ENCODE measurements around the gene SLC9A9. TPM values are rescaled to one million over a fixed set of nuclear protein-coding genes. Genes with fewer than 3 reads are reported as not detected.

The SLC9A9 gene
- polyA plus RNA-seq, 1 donor from 2014 or later, result 0.54 TPM

DNA sequence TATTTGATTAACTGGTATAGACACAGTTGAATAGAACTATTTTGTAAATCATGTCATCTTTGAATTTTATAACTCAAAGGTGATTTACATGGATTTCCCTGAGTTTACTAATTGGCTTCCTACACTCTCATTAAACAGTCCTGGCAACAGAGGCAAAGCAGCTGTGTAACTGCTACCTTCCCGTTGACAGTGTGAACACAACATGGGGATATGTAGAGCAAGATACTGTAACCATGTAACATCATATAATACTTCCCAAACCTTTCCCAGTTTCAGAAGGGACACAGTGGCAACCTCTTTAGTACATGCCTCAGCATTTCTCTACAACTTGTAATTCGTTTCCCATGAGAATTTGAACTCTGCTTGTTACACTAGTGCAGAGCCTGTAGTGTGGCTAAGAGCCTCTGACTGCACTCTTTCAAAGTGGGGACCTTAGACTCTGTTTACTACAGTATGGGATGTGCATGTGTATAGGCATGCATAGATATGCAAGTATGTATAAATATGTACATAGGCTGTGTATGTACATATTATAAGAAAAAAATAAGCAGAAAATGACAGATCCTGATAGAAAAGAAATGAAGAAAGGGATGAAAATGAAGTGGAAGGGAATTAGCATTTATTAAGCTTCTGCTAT lies 299.3 kb downstream of the SLC9A9 start:
- Histone ChIP-seq H3K27ac (ENCODE audit: low read length) (no peak overlapping the region), H3K9me2 (ENCODE audit: insufficient read depth, low read length) (no peaks in the 10 kb centered on the region), H2AFZ (ENCODE audit: low read depth, low read length) (no peak overlapping the region), H4K20me1 (ENCODE audit: insufficient read depth) (no peaks in the 10 kb centered on the region), H3K9me3 (ENCODE audit: low read length) (no peaks in the 10 kb centered on the region), H3K27me3 (ENCODE audit: insufficient read depth, low read depth, low read length) (no peaks in the 10 kb centered on the region), H3F3A (ENCODE audit: insufficient read depth, low read length, poor library complexity, severe bottlenecking) (no peaks in the 10 kb centered on the region), H3K36me3 (ENCODE audit: insufficient read depth, low read length) (no peaks in the 10 kb centered on the region), H3K4me3 (ENCODE audit: low read length) (no peak overlapping the region), H3K9ac (ENCODE audit: low read length) (no peak overlapping the region), H3K79me2 (replicated peaks; ENCODE audit: insufficient read depth, low read length) (no peaks in the 10 kb centered on the region), H3K4me2 (ENCODE audit: low read length) (no peak overlapping the region)
- TF ChIP-seq TAF1 (IDR thresholded peaks at IDR 0.05; ENCODE audit: low read depth) (no peak), RAD21 (conservative IDR thresholded peaks at IDR 0.05) (no peak), SMC3 (conservative IDR thresholded peaks at IDR 0.05; ENCODE audit: poor library complexity) (no peak), EZH2 (IDR thresholded peaks at IDR 0.05; ENCODE audit: borderline replicate concordance, insufficient read depth, low read length, poor library complexity, severe bottlenecking) (no peak), MXI1 (conservative IDR thresholded peaks at IDR 0.05; ENCODE audit: poor library complexity, severe bottlenecking) (no peak), POLR2AphosphoS5 (IDR thresholded peaks at IDR 0.05) (no peak), EP300 (conservative IDR thresholded peaks at IDR 0.05; ENCODE audit: poor library complexity, severe bottlenecking) (no peak)
- TF ChIP-seq, protein P1, sequence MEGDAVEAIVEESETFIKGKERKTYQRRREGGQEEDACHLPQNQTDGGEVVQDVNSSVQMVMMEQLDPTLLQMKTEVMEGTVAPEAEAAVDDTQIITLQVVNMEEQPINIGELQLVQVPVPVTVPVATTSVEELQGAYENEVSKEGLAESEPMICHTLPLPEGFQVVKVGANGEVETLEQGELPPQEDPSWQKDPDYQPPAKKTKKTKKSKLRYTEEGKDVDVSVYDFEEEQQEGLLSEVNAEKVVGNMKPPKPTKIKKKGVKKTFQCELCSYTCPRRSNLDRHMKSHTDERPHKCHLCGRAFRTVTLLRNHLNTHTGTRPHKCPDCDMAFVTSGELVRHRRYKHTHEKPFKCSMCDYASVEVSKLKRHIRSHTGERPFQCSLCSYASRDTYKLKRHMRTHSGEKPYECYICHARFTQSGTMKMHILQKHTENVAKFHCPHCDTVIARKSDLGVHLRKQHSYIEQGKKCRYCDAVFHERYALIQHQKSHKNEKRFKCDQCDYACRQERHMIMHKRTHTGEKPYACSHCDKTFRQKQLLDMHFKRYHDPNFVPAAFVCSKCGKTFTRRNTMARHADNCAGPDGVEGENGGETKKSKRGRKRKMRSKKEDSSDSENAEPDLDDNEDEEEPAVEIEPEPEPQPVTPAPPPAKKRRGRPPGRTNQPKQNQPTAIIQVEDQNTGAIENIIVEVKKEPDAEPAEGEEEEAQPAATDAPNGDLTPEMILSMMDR (IDR thresholded peaks at IDR 0.05; ENCODE audit: poor library complexity, severe bottlenecking), result no peak
- TF ChIP-seq, protein P2, sequence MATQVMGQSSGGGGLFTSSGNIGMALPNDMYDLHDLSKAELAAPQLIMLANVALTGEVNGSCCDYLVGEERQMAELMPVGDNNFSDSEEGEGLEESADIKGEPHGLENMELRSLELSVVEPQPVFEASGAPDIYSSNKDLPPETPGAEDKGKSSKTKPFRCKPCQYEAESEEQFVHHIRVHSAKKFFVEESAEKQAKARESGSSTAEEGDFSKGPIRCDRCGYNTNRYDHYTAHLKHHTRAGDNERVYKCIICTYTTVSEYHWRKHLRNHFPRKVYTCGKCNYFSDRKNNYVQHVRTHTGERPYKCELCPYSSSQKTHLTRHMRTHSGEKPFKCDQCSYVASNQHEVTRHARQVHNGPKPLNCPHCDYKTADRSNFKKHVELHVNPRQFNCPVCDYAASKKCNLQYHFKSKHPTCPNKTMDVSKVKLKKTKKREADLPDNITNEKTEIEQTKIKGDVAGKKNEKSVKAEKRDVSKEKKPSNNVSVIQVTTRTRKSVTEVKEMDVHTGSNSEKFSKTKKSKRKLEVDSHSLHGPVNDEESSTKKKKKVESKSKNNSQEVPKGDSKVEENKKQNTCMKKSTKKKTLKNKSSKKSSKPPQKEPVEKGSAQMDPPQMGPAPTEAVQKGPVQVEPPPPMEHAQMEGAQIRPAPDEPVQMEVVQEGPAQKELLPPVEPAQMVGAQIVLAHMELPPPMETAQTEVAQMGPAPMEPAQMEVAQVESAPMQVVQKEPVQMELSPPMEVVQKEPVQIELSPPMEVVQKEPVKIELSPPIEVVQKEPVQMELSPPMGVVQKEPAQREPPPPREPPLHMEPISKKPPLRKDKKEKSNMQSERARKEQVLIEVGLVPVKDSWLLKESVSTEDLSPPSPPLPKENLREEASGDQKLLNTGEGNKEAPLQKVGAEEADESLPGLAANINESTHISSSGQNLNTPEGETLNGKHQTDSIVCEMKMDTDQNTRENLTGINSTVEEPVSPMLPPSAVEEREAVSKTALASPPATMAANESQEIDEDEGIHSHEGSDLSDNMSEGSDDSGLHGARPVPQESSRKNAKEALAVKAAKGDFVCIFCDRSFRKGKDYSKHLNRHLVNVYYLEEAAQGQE (IDR thresholded peaks at IDR 0.05; ENCODE audit: borderline replicate concordance), result no peak

DNA sequence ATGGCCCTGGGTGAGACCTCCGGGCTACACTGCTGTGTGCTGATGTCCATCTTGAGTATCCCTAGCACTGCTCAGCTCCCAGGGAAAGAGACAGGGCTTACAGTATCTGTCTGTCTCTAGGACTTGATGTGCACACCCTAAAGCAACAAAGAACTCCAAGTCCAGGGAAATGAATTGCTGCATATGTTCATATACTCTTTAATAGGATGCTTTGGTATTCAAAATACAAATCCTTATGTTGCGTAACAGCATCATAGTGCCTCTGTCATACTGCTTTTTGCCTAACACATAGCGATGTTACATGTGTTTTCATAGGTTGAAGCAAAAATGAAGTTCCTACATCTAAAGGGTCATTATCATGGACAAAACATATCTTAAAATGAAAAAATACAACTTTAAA lies 299.9 kb downstream of the SLC9A9 start:
- Histone ChIP-seq H3K9me3 (ENCODE audit: low read length) (no peaks in the 10 kb centered on the region), H3K27me3 (ENCODE audit: insufficient read depth, low read depth, low read length) (no peaks in the 10 kb centered on the region), H3K36me3 (ENCODE audit: insufficient read depth, low read length) (no peaks in the 10 kb centered on the region), H3K9ac (ENCODE audit: low read length) (no peak overlapping the region), H3K4me2 (ENCODE audit: low read length) (no peak overlapping the region), H3K4me3 (ENCODE audit: low read length) (no peak overlapping the region), H3K27ac (ENCODE audit: low read length) (no peak overlapping the region), H4K20me1 (ENCODE audit: insufficient read depth) (no peaks in the 10 kb centered on the region), H2AFZ (ENCODE audit: low read depth, low read length) (no peak overlapping the region), H3K79me2 (replicated peaks; ENCODE audit: insufficient read depth, low read length) (no peaks in the 10 kb centered on the region), H3F3A (ENCODE audit: insufficient read depth, low read length, poor library complexity, severe bottlenecking) (no peaks in the 10 kb centered on the region), H3K9me2 (ENCODE audit: insufficient read depth, low read length) (no peaks in the 10 kb centered on the region)
- TF ChIP-seq, protein P1 (IDR thresholded peaks at IDR 0.05; ENCODE audit: poor library complexity, severe bottlenecking), result no peak
- TF ChIP-seq RAD21 (conservative IDR thresholded peaks at IDR 0.05) (no peak), SMC3 (conservative IDR thresholded peaks at IDR 0.05; ENCODE audit: poor library complexity) (no peak), TAF1 (IDR thresholded peaks at IDR 0.05; ENCODE audit: low read depth) (no peak), EP300 (conservative IDR thresholded peaks at IDR 0.05; ENCODE audit: poor library complexity, severe bottlenecking) (no peak), EZH2 (IDR thresholded peaks at IDR 0.05; ENCODE audit: borderline replicate concordance, insufficient read depth, low read length, poor library complexity, severe bottlenecking) (no peak), POLR2AphosphoS5 (IDR thresholded peaks at IDR 0.05) (no peak), MXI1 (conservative IDR thresholded peaks at IDR 0.05; ENCODE audit: poor library complexity, severe bottlenecking) (no peak)
- TF ChIP-seq, protein P2 (IDR thresholded peaks at IDR 0.05; ENCODE audit: borderline replicate concordance), result no peak
